Ishikawa (cell line): ENCODE results near the gene LYL1.

Experiments used
- CEBPB ChIP-seq: IDR thresholded peaks from 2 replicates; pipeline ENCODE4 v1.6.1; 2012
- CREB1 ChIP-seq: IDR thresholded peaks from 2 replicates; pipeline ENCODE4 v1.6.1; 2012; ENCODE audit warnings: low read depth
- EGR1 ChIP-seq: IDR thresholded peaks from 2 replicates; pipeline ENCODE4 v1.6.1; 2012
- EP300 ChIP-seq: IDR thresholded peaks from 2 replicates; pipeline ENCODE4 v1.6.1; 2012; ENCODE audit warnings: borderline replicate concordance
- FOXM1 ChIP-seq: IDR thresholded peaks from 2 replicates; pipeline ENCODE4 v1.6.1; 2012; ENCODE audit warnings: low read depth, borderline replicate concordance
- MAX ChIP-seq: IDR thresholded peaks from 2 replicates; pipeline ENCODE4 v1.6.1; 2012
- NFIC ChIP-seq: IDR thresholded peaks from 2 replicates; pipeline ENCODE4 v1.6.1; 2012
- RAD21 ChIP-seq: IDR thresholded peaks from 2 replicates; pipeline ENCODE4 v1.6.1; 2012; ENCODE audit warnings: low read depth
- TAF1 ChIP-seq: IDR thresholded peaks from 2 replicates; pipeline ENCODE4 v1.6.1; 2012; ENCODE audit warnings: low read depth, mild to moderate bottlenecking
- TCF12 ChIP-seq: IDR thresholded peaks from 2 replicates; pipeline ENCODE4 v1.6.1; 2012; ENCODE audit warnings: low read depth
- TEAD4 ChIP-seq: IDR thresholded peaks from 2 replicates; pipeline ENCODE4 v1.6.1; 2012
- USF1 ChIP-seq: IDR thresholded peaks from 2 replicates; pipeline ENCODE4 v1.6.1; 2012
- YY1 ChIP-seq: IDR thresholded peaks from 2 replicates; pipeline ENCODE4 v1.6.1; 2012; ENCODE audit warnings: low read depth
- ZBTB7A ChIP-seq: IDR thresholded peaks from 2 replicates; pipeline ENCODE4 v1.6.1; 2012; ENCODE audit warnings: low read depth
- TF ChIP-seq, protein P1 (sequence below): IDR thresholded peaks from 2 replicates; pipeline ENCODE4 v1.6.1; 2012; ENCODE audit warnings: low read depth, mild to moderate bottlenecking

Gene LYL1

GRCh38 chr19:13102666-13103580 is at the start of gene LYL1:
TSS of gene LYL1 (minus strand) at chr19:13102858. CDS start at chr19:13101171, 1,687 bp downstream.
- no peak for TF ChIP-seq TCF12
- no peak for TF ChIP-seq CREB1
- no peak for TF ChIP-seq EP300
- TF ChIP-seq, protein P1, sequence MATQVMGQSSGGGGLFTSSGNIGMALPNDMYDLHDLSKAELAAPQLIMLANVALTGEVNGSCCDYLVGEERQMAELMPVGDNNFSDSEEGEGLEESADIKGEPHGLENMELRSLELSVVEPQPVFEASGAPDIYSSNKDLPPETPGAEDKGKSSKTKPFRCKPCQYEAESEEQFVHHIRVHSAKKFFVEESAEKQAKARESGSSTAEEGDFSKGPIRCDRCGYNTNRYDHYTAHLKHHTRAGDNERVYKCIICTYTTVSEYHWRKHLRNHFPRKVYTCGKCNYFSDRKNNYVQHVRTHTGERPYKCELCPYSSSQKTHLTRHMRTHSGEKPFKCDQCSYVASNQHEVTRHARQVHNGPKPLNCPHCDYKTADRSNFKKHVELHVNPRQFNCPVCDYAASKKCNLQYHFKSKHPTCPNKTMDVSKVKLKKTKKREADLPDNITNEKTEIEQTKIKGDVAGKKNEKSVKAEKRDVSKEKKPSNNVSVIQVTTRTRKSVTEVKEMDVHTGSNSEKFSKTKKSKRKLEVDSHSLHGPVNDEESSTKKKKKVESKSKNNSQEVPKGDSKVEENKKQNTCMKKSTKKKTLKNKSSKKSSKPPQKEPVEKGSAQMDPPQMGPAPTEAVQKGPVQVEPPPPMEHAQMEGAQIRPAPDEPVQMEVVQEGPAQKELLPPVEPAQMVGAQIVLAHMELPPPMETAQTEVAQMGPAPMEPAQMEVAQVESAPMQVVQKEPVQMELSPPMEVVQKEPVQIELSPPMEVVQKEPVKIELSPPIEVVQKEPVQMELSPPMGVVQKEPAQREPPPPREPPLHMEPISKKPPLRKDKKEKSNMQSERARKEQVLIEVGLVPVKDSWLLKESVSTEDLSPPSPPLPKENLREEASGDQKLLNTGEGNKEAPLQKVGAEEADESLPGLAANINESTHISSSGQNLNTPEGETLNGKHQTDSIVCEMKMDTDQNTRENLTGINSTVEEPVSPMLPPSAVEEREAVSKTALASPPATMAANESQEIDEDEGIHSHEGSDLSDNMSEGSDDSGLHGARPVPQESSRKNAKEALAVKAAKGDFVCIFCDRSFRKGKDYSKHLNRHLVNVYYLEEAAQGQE: no peak
- TF ChIP-seq EGR1: no peak
- no peak for TF ChIP-seq RAD21
- no peak for TF ChIP-seq TAF1
- TF ChIP-seq USF1: no peak
- no peak for TF ChIP-seq FOXM1
- TF ChIP-seq NFIC: no peak
- TF ChIP-seq TEAD4: no peak
- TF ChIP-seq YY1: no peak
- TF ChIP-seq CEBPB: no peak
- TF ChIP-seq MAX: no peak
- TF ChIP-seq ZBTB7A: no peak

DNA sequence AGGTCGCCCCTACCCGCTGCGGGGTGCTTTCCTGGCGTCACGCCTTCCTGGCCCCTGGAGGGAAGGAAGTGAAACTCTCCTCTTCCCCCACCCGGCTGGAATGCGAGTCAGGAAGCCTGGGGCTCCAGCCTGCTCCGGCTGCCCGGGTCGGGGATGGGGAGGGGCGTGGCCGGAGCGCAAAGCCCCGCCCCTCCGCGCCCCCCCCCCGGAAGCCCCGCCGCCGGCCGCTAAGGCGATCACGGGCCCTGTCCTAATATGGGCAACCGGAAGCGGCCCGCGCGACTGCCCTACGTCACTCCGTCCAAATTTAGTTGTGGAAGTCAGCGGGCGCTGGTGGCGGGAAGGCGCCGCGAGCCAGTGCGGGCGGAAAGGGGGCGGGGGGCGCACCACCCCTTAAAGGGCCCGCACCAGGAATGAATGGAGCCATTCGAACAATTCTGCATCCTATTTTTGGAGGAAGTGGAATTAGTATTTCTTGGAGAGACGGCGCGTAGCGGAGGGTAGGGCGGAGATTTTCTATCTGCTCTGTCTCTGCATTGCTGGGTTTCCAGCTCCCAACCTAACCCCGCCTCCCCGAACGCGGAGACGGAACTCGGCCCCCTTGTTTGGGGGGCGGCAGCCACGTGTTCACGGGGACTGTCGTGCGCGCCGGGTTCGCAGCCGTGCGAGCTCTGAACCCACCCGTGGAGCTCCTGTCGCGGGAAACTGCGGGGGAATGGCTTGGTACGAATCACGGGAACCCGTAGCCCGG is 49.1 kb upstream of the LYL1 start:
- TF ChIP-seq MAX: peak; percentile 91
- TF ChIP-seq TEAD4: peak; percentile 95
- TF ChIP-seq YY1: no peak
- peak; percentile 68; the same call in 1 of the 2 replicates for TF ChIP-seq EP300
- TF ChIP-seq USF1: peak; percentile 71
- TF ChIP-seq EGR1: no peak; the same call in 1 of the 2 replicates
- TF ChIP-seq, protein P1: no peak
- peak; percentile 44; the same call in 1 of the 2 replicates for TF ChIP-seq CREB1
- TF ChIP-seq RAD21: peak; percentile 10; the same call in 1 of the 2 replicates
- TF ChIP-seq TAF1: peak; percentile 66; the same call in 1 of the 2 replicates
- TF ChIP-seq NFIC: peak; percentile 61
- no peak for TF ChIP-seq CEBPB
- peak; percentile 68; the same call in 1 of the 2 replicates for TF ChIP-seq TCF12
- TF ChIP-seq ZBTB7A: no peak
- 0 out of 2 replicates have a peak, but pooled peaks have one; percentile 33 for TF ChIP-seq FOXM1

GRCh38 chr19:13150931-13151604 is 48.4 kb upstream of the LYL1 start:
- peak; percentile 96; the same call in 1 of the 2 replicates for TF ChIP-seq ZBTB7A
- 0 out of 2 replicates have a peak, but pooled peaks have one; percentile 2 for TF ChIP-seq MAX
- TF ChIP-seq TEAD4: no peak
- peak; percentile 58; the same call in 1 of the 2 replicates for TF ChIP-seq YY1

DNA sequence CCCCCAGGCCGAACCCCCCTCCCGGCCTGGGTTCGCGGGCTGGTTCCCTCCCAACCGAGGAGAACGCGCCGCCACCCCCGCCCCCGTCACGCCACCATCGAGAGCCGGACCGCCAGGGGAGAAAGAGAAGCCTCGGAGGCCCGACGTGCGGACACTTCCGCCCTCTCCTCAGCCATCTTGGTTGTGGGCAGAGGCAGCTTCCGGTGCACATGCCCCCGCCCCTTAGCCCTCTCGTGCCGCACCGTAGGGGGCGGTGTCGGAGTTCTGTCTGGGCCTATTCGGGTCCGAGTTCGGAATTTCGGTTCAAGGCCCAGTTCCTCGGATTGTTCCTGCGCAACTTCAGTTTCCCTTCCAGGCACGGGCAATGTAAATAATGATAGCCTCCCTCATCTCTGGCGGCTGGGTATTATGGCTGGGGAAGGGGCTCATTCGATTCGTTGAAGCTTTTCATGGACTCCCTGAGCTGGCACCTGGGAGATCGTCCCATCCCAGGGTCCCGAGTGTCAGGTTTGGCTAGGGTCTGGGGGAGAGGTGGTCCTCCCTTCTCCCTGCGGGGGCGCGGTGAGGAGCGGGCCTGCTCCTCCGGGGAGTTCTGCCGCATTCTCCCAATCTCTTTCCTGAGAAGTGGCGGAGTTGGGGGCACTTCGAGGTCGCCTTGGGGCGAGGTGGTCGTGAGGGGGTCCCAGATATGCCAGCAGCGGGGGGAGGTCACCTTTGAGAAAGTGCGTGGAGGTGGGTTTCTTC is 47.7 kb upstream of the LYL1 start, which contains the start of the genes IER2 and STX10:
IER2 (plus strand) TSS at position 225 of the 744 bp plus-strand sequence. CDS start 2,776 bp downstream, outside the sequence.
STX10 (minus strand) TSS at position 189 of the 744 bp plus-strand sequence. CDS start 202 bp downstream, outside the sequence.
- TF ChIP-seq TCF12: peak; percentile 77
- TF ChIP-seq, protein P1: no peak
- peak; percentile 62 for TF ChIP-seq USF1
- peak; percentile 87 for TF ChIP-seq MAX
- TF ChIP-seq EP300: peak; percentile 25; the same call in 1 of the 2 replicates
- TF ChIP-seq YY1: peak; percentile 99
- peak; percentile 82 for TF ChIP-seq EGR1
- TF ChIP-seq RAD21: peak; percentile 26; the same call in 1 of the 2 replicates
- TF ChIP-seq FOXM1: no peak
- TF ChIP-seq TAF1: peak; percentile 87
- TF ChIP-seq TEAD4: 0 out of 2 replicates have a peak, but pooled peaks have one; percentile 38
- 0 out of 2 replicates have a peak, but pooled peaks have one; percentile 17 for TF ChIP-seq CREB1
- no peak for TF ChIP-seq CEBPB
- 0 out of 2 replicates have a peak, but pooled peaks have one; percentile 38 for TF ChIP-seq NFIC
- TF ChIP-seq ZBTB7A: peak; percentile 99
